Left colon (tissue), 2 donors: ENCODE data around the gene BARHL2. TPM values are rescaled to one million over a fixed set of nuclear protein-coding genes. Genes with fewer than 3 reads are reported as not detected.

Source experiments
- ATAC-seq: fragments of 200-7000 bp; cut with Tn5 transposase; one replicate; pipeline ENCODE4 v1.9.1; 2020; ENCODE audit warnings: mild to moderate bottlenecking, moderate library complexity
- DNase-seq, 2 donors: peaks; one replicate each; pipeline ENCODE4 v3.0.0-alpha.2; 2020
- intact Hi-C, 2 donors: fragments of 100-400 bp; cut with DNase I in 1 of 2; cut with micrococcal nuclease in 1 of 2; formaldehyde crosslinking; loops; one replicate each; pipeline versions ENCODE4 v1.11.2 to v1.14.0; 2022; cut with DNase I, micrococcal nuclease
- total RNA-seq, 2 donors: library from RNA; stranded (reverse); fragmentation: NEBNext Ultra II Directional; extraction: Animal tissue kit (Norgen Biotek cat#: 25700); gene quantifications; one replicate each; pipeline ENCODE4 v1.2.1, GENCODE V29; 2021
- donor health status: DM: no; HTN: no; CAD: no.
- donor health status: DM: yes; HTN: yes; CAD: no.

Gene BARHL2
- total RNA-seq, 2 donors from 2014 or later, result not detected

DNA sequence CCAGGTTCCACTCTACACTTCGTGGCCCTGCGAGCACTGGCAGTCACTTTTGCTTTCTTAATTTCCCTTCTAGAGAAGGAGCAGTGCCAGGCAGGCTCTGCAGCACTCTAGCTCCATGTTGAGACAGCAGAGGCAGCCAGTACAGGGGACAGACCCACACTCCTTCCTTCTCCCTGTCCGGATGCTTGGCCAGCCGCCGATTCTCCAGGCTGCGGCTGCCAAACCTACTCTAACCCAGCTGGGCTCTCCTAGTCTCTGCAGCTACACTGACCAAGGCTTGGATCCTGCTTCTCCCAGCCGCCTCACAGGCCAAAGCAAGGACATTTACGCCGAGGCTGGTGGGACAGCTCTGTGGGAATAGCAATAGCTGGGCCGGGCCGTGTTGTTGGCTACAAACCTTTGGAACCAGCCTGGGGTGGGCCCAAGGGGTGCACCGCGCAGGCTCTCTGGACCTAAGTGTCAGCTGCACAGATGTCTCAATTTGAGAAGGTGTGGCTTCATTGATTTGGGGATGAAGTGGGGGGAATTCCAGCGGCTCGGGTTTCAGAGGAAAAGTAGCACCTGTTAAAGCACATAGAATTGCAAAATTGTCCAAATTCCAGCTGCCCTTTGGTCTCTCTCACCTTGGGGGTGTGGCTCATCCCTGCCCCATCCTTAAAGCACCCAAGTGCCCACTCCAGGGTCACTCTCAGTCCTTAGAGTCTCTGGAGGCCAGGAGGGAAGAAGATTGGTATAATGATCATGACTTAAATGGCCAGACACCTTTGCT lies 3.2 kb downstream of the BARHL2 start:
- ATAC-seq, result no peak
- no peak for DNase-seq
- intact Hi-C loops, result no loop called here

DNA sequence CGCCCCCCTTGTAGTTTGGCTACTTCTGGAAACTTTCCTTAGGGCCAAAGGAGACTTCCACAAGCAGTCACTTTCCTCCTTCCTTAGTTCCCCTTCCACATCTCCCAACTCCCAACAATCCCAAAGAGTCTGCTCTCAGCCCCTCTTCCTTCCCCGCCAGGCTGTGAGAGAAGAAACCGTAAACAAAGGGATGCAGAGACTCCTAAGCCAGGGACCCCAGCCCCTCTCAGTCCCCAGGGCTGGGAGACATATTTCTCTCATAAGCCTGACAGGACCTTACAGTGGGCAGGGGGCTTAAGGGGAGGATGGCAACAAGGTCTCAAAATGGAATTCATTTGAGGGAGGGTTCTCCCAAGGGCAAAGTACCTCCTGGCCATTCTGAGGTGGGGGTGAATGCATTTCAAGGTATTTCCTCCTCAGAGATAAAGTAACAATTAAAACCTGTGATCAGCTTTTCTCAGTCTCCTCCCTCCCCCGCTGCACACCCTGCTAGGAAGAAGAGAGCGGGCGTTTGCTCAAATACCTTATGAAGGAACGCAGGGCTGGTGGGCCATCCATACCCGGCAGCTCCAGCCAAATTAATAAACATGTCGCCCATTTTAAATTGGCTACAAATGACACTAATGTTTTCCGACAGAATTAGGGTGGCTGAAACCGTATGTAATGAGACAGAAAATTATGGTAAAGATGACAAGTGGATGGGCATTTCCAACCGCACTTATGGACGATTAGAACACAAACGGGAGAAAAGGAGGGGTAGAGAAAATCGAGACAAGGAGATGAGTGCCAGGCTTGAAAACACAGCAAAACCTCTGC lies 4.0 kb downstream of the BARHL2 start:
- intact Hi-C loops, result no loop called here

DNA sequence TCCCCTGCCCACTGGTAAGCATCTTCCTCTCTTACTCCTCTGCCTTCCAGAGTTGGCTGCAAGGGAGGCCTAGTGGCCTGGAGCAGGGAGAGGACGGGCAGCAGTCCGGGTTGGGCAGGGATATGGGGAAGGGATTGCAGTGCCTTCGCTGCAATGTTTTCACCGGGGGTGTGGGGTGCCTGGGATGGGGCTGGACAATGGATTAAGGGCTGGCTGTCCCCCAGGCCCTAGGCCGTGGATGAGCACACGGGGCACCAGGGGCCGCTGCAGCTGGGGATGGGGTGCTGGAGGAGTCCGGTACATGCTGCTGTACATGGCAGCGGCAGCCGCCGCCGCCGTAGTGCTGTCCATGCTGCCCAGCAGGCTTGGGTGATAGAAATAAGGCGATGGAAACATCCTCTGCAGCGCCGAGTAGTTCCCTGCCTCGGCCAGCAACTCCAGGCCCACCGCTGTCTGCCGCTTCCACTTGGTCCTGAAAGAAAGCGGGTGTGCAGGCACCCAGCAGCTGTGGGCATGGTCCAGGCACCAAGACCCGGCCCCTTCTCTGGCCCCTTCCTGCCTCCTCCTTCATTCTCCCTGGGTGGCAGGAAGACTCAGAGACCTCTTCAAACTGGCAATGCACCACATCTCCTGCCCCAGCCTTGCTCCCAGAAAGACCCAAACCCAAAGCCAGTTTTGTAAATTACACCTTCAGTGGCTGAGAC lies 4.8 kb downstream of the BARHL2 start:
- ATAC-seq (no peak), DNase-seq (no peak)
- intact Hi-C loops, result no loop called here

More for the DNA sequence above, 4.0 kb downstream of the BARHL2 start:
- no peak for DNase-seq
- ATAC-seq, result no peak

DNA sequence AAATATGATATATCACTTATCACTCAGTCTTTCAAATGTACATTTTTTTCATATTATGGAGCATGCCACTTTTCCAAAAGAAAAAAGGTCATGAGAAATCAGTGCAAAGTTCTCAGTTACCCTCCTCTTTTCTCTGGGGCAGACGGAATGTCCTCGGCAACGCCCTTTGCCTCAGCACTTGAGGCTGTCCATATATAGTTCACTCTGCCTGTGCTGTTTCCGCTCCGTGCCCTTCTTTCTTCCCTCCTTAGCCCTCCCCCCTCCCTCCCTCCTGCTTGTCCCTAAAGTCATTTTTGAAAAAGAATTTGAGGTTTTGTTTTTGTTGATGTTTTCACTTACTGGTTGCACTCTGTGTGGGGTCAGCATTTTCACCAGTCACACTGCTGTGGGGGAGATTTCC lies 5.4 kb downstream of the BARHL2 start:
- intact Hi-C loops, result no loop called here

DNA sequence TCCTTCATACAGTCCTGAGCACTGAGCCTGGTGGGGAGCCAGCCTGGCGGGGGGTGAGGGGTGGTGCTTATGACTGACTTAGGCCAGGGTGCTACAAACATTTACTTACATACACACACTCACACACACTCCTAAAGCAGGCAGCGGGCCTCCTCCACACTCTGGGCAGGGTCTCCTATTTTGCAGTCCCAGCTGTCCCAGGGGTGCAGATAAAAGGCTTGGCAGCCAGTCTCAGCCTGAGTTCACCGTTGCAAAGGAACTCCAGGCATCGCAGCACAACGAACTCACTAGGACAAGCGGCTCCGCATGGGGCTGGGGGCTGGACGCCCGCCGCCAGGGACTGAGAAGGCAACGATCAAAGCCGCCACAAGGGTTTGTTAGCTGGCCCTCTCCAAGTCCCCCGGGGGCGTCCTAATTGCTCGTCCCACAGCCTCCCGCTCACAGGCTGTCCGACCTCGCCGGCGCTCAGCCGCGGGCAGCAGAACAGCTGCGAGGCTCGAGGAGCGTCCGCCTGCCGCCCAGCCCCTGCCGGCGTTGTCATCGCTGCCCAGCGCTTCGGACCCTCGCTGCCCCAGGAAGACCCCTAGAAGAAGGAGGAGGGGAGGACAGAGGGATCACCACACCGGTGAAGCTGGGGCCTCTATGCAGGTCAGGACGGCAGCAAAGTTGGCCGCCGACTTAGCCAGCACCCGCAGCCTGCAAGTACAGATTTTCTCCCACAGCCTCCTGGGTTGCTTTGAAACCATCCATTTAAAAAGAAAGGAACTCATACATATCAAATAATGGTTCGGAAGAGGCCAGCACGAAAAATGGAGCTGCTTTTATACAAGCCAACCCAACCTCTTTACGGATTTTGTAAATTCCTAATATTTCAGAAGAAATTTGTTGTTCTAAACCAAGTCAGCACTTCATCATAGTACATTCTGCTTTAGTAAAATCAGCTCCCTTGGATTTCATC lies 6.2 kb downstream of the BARHL2 start:
- intact Hi-C loops, result no loop called here
- DNase-seq (no peak), ATAC-seq (no peak)

More for the DNA sequence above, 5.4 kb downstream of the BARHL2 start:
- DNase-seq (no peak), ATAC-seq (no peak)

DNA sequence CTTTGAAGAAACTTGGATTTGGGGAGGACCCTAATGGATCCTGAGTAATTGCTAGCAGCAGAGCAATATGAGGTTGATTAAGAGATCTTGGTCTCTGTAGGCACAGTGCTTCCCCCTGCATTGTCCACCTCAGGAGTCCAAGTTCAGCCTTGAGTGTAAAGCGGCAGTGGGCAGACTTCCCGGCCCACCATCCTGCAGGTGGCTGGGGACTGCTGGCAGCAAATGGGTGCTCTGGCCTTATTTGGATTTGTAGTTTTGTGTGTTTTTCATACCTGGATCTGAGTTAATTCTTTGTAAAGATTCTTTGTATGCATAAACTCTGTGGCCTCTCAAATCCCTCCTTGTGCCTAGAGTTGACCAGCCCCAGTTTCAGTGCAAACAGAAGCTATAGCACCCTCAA lies 7.6 kb downstream of the BARHL2 start:
- DNase-seq (no peak), ATAC-seq (no peak)
- intact Hi-C loops, result no loop called here

DNA sequence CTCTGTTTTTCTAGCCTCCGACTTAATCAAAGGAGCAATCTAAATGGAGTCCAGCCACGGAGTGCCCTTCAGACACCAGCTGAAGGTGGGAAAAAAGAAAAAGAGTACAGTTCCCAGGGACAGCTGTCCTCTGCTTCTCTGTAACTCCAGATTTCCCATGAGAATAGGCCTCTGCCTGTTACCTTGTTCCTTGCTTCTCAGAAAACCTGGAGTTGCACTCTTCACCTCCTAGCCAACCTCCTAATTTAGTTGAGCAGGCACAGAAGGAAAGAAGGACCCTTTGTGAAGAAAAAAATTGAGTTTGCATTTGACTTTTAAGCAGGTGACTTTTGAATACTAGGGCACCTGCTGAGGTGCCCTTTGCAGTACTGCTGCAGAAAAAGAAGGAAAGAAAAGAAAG lies 8.3 kb downstream of the BARHL2 start:
- ATAC-seq, result no peak
- intact Hi-C loops, result no loop called here
- no peak for DNase-seq

DNA sequence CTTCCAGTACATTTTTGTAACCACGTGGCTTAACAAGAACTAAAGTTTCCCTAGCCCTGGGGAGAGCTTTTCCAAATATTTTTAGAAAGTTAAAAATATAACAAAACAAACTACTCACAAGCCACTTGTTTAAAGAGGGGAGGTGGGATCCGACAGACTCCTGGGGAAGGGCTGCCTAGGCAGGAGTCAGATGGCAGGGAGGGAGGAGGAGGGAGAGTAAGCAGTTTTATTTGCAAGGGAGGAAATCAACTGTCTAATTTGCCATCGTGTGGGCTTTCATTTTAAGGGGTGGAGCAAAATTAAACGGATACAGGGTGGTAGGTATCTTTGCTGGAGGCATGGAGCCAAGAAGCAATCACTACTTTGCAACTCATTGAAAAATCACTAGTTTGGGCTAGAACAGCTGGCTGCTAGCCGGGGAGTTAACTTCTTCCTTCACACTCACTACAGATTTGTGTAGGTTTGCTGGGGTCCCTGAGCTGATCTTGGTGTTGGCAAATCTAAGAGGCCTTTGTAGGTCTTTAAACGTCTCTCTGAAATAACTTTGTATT lies 8.8 kb downstream of the BARHL2 start:
- intact Hi-C loops, result no loop called here
- DNase-seq, result no peak
- no peak for ATAC-seq

DNA sequence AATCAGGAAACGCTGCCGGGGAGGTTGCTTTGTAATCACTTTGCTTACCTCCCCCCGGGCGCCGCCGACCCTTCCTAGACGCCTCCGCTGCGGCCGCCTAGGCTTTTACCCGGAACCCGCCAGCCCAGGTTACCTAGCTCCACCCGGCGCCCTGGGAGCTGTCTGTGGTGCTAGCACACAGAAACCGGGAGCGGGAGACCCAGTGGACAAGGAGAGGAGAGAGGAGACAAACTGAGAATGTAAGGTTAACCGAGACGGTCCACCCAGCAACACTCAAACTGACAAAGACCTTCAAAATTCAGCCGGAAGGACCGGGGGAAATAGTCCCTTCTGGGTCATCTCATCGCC lies 9.8 kb downstream of the BARHL2 start:
- intact Hi-C loops, result no loop called here
- peak in 1 of 2 donors; percentile 65 for DNase-seq
- ATAC-seq, result peak; percentile 95

DNA sequence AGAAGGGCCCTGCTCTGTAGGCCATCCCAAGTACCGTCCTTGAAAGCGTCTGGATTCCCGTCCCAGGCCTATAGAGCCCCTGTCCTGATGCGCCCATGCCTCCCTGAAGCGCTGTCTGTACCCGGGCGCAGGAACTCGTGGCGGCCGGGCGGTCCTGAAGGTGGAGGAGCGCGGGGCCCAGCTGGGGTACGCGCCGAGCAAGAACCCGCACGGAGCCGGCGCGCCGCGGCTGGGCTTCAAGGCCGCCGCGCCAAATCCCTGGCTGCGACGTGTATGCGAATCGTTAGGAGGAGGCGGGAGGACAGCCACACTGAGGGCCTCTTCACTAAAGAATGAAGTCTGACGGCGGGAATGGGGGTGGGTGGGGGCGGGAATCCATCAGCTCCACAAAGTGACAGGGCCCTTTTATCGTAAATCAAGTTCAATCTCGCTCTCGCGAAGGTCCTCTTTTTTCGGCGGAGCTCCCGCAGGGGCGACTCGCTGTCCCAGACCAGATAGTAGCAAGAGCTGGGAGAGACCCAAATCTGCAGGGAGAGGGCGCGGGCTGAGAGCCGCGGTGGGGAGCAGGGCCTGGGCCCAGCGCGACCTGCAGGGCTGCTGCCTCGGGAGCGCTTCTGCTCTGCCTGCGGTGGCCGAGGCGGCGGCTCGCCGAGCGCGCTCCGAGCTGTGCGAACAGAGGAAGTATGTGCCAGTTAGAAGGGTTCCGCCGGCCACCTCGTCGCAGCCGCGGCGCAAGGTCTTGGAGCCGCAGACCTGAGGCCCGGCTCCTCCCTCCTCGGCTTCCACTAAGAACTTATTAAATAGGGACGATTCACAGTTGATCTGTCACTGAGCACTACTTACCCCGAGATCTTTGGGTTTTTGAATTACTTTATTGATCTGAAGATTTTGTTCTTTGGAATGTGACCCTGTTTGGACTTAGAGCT lies 10.4 kb downstream of the BARHL2 start:
- peak; percentile 87 for ATAC-seq
- intact Hi-C loops, result no loop called here
- no peak for DNase-seq

DNA sequence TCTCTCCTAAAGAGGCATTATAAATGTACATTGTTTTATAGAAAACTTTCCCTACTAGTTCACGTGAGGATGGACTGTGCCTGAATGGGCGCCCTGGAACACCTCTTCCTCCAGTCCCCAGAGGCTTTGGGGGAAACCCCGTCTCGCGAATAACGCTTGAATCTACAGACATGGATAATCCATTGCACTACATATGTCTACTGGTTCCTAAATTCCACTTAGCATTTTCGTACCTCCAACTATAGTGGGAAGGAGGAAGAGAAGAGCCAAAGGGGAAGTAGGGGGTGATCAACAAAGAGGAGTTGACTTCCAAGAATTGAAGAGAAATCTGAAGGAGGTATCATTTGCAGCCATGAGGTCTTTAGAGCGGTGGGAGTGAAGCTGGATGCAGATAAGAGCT lies 11.1 kb downstream of the BARHL2 start:
- ATAC-seq (no peak), DNase-seq (no peak)
- intact Hi-C loops, result no loop called here

DNA sequence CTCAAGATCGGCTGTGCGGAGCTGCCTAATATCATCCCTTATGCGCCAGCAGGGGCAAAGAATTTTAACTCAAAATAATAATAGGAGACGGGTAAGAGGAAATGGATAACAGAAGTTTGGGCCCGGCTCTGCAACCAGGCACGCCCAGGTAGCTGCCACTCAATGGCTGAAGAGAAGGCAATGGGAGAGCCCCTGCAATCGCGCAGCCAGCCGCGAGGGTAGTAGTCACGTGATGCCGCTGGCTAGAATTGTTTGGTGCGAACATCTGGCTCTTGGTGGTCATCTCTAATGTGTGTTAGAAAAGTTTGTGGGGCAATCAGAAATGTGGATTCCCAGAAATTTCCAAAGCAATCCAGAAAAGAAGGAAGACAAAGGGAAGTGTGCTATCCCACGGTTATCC lies 12.3 kb downstream of the BARHL2 start:
- no peak for ATAC-seq
- DNase-seq, result no peak
- intact Hi-C loops, result no loop called here

DNA sequence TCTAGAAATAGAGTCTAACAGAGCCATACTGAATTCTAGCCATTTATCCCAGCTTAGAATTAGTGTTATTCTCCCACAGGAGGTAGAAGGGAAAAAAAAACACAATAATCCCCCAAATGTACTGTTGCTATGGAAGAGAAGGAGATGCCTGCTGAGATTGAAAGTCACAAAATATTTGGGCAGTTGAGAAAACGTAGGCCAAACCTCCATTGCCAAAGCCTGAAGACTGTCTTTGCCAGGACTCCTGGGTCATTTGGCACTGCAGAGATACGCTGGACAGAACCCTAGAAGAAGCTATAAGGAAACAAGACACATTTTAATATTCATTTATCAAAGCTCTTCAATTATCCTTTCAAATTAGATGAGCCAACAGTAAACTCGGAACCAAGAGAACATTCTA lies 22.3 kb downstream of the BARHL2 start:
- intact Hi-C loops, result no loop called here
- no peak for DNase-seq
- no peak for ATAC-seq

DNA sequence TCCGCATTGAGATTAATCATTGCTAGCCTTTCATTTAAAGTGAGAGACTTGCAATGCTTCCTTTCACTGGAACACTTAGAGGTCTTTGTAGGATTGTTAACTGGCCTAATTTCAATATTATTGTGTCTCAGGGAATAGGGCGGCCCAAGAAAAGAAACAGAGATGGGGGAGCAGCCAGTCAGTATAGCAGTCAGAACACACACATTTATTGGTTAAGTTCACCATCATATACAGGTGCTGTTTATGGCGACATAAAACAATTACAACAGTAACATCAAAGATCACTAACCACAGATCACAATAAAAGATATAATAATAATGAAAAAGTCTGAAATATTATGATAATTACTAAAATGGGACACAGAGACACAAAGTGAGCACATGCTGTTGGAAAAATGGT lies 29.4 kb downstream of the BARHL2 start:
- intact Hi-C loops, result no loop called here
- ATAC-seq, result peak; percentile 90
- no peak for DNase-seq

DNA sequence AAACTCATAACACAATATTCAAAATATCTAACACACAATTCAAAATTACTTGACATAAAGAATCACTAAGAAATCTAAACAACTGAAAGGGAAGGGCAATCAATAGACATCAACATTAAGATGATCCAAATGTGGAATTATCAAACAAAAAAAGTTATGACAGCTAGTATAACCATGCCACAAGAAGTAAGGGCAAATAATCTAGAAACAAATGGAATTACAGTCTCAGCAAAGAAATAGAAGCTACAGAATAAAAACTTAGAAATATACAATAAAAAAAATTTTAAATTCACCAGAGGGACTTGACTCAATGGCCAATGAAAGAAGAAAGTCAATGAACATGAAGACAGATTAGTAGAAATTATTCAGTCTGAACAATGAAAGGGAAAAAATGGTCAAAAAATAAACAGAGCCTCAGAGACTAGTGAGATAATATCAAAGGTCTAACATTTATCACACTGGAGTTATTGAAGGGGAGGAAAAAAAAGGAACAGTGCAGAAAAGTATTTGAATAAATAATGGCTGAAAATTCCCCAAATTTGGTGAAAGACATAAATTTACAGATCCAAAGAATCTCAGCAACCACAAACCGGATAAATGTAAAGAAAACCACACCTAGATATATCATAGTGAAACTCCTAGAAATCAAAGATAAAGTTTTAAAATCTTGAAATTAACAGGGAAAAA lies 41.8 kb downstream of the BARHL2 start:
- ATAC-seq, result no peak
- intact Hi-C loops, result no loop called here
- DNase-seq, result no peak

DNA sequence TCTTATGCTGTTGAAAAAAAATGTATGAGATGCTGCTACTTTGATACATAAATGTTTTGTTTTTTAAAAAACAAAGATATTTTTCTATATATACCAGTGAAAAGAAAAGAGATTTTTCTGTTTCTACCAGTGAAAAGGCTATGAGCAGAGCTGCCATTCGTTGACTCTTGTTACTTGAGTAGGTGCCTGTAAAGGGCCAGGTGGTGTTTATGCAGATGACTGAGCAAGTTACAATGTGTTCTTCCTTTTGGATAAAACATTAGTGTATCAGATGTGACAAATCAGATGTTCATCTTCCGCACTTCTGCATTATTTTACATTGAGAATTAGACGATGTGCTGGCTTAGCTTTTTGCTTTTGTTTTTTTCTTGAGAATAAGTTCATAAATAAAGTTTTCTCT lies 45.4 kb downstream of the BARHL2 start:
- intact Hi-C loops, result no loop called here
- ATAC-seq, result no peak
- no peak for DNase-seq

DNA sequence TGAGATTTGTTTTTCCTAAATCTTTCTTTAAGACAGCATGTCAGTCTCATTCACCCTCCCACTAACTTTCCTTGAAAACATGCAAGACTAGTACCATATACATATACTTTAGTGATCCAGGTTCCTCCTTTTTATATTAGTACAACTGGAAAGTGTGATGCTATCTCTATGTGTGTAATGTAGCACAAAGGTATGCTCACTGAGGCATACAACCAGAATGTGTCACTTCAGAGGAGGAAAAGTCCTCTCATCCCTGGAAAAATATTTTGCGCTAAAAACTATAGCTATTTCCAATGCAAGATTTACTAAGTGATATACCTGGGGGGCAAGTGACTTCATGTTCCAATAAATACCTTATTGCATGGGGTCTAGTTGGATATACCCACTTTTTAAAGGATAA lies 45.9 kb downstream of the BARHL2 start:
- ATAC-seq (no peak), DNase-seq (no peak)
- intact Hi-C loops, result no loop called here
